Measurements from ENCODE around the gene TPH2.

TPH2 gene

GRCh38 chr12:71900091-71900490 is 38.6 kb upstream of the TPH2 start:
- H2AK5ac ChIP-seq (ENCODE audit: low read length, severe bottlenecking), result no peak overlapping the region
- peaks cover 2% of the 10 kb centered on the region for H3K79me1 ChIP-seq (replicated peaks; ENCODE audit: low read length, poor library complexity, severe bottlenecking)
- no peaks in the 10 kb centered on the region for H3K9me3 ChIP-seq (ENCODE audit: control insufficient read depth, low read length)
- no peak overlapping the region for H2BK5ac ChIP-seq (ENCODE audit: low read depth, low read length, poor library complexity, severe bottlenecking)
- no peak overlapping the region for H3K4me2 ChIP-seq (ENCODE audit: low read length, poor library complexity, severe bottlenecking)
- H2AFZ ChIP-seq (ENCODE audit: low read depth, low read length), result no peak overlapping the region
- H3K18ac ChIP-seq (ENCODE audit: low read depth in 1 of 2, low read length in 2 of 2), result no peak overlapping the region
- H3K4me3 ChIP-seq (ENCODE audit: insufficient read depth in 1 of 2, low read depth in 1 of 2, low read length in 2 of 2), result no peak overlapping the region
- no peaks in the 10 kb centered on the region for H3K27me3 ChIP-seq (ENCODE audit: control insufficient read depth in 1 of 2, insufficient read depth in 1 of 2, low read length in 2 of 2)
- no peak overlapping the region for H2BK120ac ChIP-seq (ENCODE audit: low read depth, low read length)
- no peak overlapping the region for H2BK12ac ChIP-seq (ENCODE audit: low read length in 2 of 2)
- WGBS, result 96% methylated on average over 2 of the region's 2 CpGs
- no peaks in the 10 kb centered on the region for H3K4me1 ChIP-seq (ENCODE audit: control insufficient read depth, insufficient read depth, low read depth, low read length)
- H3K4ac ChIP-seq (ENCODE audit: low read depth in 1 of 2, low read length in 2 of 2), result no peak overlapping the region
- no peak overlapping the region for H3K23ac ChIP-seq (ENCODE audit: low read length in 2 of 2)
- H4K8ac ChIP-seq (ENCODE audit: low read length), result no peak overlapping the region
- H2BK15ac ChIP-seq (ENCODE audit: low read depth, poor library complexity, severe bottlenecking), result no peak overlapping the region
- H4K91ac ChIP-seq (ENCODE audit: low read length), result no peak overlapping the region
- H3K27ac ChIP-seq (ENCODE audit: low read length, poor library complexity, severe bottlenecking), result no peak overlapping the region
- DNase-seq, result peak; percentile 31
- H3K14ac ChIP-seq (ENCODE audit: low read length in 2 of 2), result no peak overlapping the region
- H3K9ac ChIP-seq (ENCODE audit: low read length), result no peak overlapping the region
- H3K36me3 ChIP-seq (ENCODE audit: control insufficient read depth in 1 of 2, insufficient read depth in 2 of 2, low read depth in 1 of 2, low read length in 2 of 2), result peaks cover 7 to 93% of the 10 kb centered on the region in 2 experiments

- Histone ChIP-seq H3K23ac (ENCODE audit: low read length in 2 of 2) (no peak overlapping the region), H3K18ac (ENCODE audit: low read depth in 1 of 2, low read length in 2 of 2) (no peak overlapping the region), H2BK12ac (ENCODE audit: low read length in 2 of 2) (no peak overlapping the region), H3K9ac (ENCODE audit: low read length) (no peak overlapping the region), H4K8ac (ENCODE audit: low read length) (no peak overlapping the region), H4K91ac (ENCODE audit: low read length) (no peak overlapping the region), H3K27me3 (ENCODE audit: control insufficient read depth in 1 of 2, insufficient read depth in 1 of 2, low read length in 2 of 2) (no peaks in the 10 kb centered on the region), H3K9me3 (ENCODE audit: control insufficient read depth, low read length) (peaks cover 4% of the 10 kb centered on the region), H3K4me3 (ENCODE audit: insufficient read depth in 1 of 2, low read depth in 1 of 2, low read length in 2 of 2) (no peak overlapping the region), H2AK5ac (ENCODE audit: low read length, severe bottlenecking) (no peak overlapping the region), H3K79me1 (replicated peaks; ENCODE audit: low read length, poor library complexity, severe bottlenecking) (peaks cover 3% of the 10 kb centered on the region), H3K4ac (ENCODE audit: low read depth in 1 of 2, low read length in 2 of 2) (no peak overlapping the region), H3K36me3 (ENCODE audit: control insufficient read depth in 1 of 2, insufficient read depth in 2 of 2, low read depth in 1 of 2, low read length in 2 of 2) (peaks cover 11 to 96% of the 10 kb centered on the region in 2 experiments), H3K27ac (ENCODE audit: low read length, poor library complexity, severe bottlenecking) (no peak overlapping the region), H3K4me1 (ENCODE audit: control insufficient read depth, insufficient read depth, low read depth, low read length) (no peaks in the 10 kb centered on the region), H3K14ac (ENCODE audit: low read length in 2 of 2) (no peak overlapping the region), H2BK120ac (ENCODE audit: low read depth, low read length) (no peak overlapping the region), H2BK5ac (ENCODE audit: low read depth, low read length, poor library complexity, severe bottlenecking) (no peak overlapping the region), H3K4me2 (ENCODE audit: low read length, poor library complexity, severe bottlenecking) (no peak overlapping the region), H2AFZ (ENCODE audit: low read depth, low read length) (no peak overlapping the region), H2BK15ac (ENCODE audit: low read depth, poor library complexity, severe bottlenecking) (no peak overlapping the region)
- no peak for DNase-seq
- 86% methylated on average over 1 of the region's 1 CpG for WGBS
Observed at GRCh38 chr12:71904629-71905028, 34.0 kb upstream of the TPH2 start.

- H2BK5ac ChIP-seq (ENCODE audit: low read depth, low read length, poor library complexity, severe bottlenecking), result no peak overlapping the region
- no peak overlapping the region for H3K4ac ChIP-seq (ENCODE audit: low read depth in 1 of 2, low read length in 2 of 2)
- H3K79me1 ChIP-seq (replicated peaks; ENCODE audit: low read length, poor library complexity, severe bottlenecking), result no peaks in the 10 kb centered on the region
- H2BK120ac ChIP-seq (ENCODE audit: low read depth, low read length), result no peak overlapping the region
- H2AK5ac ChIP-seq (ENCODE audit: low read length, severe bottlenecking), result no peak overlapping the region
- H3K4me2 ChIP-seq (ENCODE audit: low read length, poor library complexity, severe bottlenecking), result no peak overlapping the region
- no peak overlapping the region for H2BK15ac ChIP-seq (ENCODE audit: low read depth, poor library complexity, severe bottlenecking)
- no peak overlapping the region for H3K27ac ChIP-seq (ENCODE audit: low read length, poor library complexity, severe bottlenecking)
- no peak overlapping the region for H3K4me3 ChIP-seq (ENCODE audit: insufficient read depth in 1 of 2, low read depth in 1 of 2, low read length in 2 of 2)
- no peaks in the 10 kb centered on the region for H3K36me3 ChIP-seq (ENCODE audit: control insufficient read depth in 1 of 2, insufficient read depth in 2 of 2, low read depth in 1 of 2, low read length in 2 of 2)
- no peak overlapping the region for H3K18ac ChIP-seq (ENCODE audit: low read depth in 1 of 2, low read length in 2 of 2)
- no peak overlapping the region for H3K23ac ChIP-seq (ENCODE audit: low read length in 2 of 2)
- no peak overlapping the region for H3K9ac ChIP-seq (ENCODE audit: low read length)
- H3K4me1 ChIP-seq (ENCODE audit: control insufficient read depth, insufficient read depth, low read depth, low read length), result peaks cover 2% of the 10 kb centered on the region
- H4K8ac ChIP-seq (ENCODE audit: low read length), result no peak overlapping the region
- no peak overlapping the region for H3K14ac ChIP-seq (ENCODE audit: low read length in 2 of 2)
- no peaks in the 10 kb centered on the region for H3K9me3 ChIP-seq (ENCODE audit: control insufficient read depth, low read length)
- H4K91ac ChIP-seq (ENCODE audit: low read length), result no peak overlapping the region
- H3K27me3 ChIP-seq (ENCODE audit: control insufficient read depth in 1 of 2, insufficient read depth in 1 of 2, low read length in 2 of 2), result peaks cover 4 to 9% of the 10 kb centered on the region in 2 experiments
- no peak for DNase-seq
- H2BK12ac ChIP-seq (ENCODE audit: low read length in 2 of 2), result no peak overlapping the region
- no peak overlapping the region for H2AFZ ChIP-seq (ENCODE audit: low read depth, low read length)
- WGBS, result 39% methylated on average over 3 of the region's 4 CpGs
Observed at GRCh38 chr12:71935594-71935993, 3.1 kb upstream of the TPH2 start.

- Histone ChIP-seq H2BK5ac (ENCODE audit: low read depth, low read length, poor library complexity, severe bottlenecking) (no peak overlapping the region), H3K27me3 (ENCODE audit: control insufficient read depth in 1 of 2, insufficient read depth in 1 of 2, low read length in 2 of 2) (peaks cover 18 to 21% of the 10 kb centered on the region in 2 experiments), H3K79me1 (replicated peaks; ENCODE audit: low read length, poor library complexity, severe bottlenecking) (no peaks in the 10 kb centered on the region), H2AK5ac (ENCODE audit: low read length, severe bottlenecking) (no peak overlapping the region), H2BK15ac (ENCODE audit: low read depth, poor library complexity, severe bottlenecking) (no peak overlapping the region), H3K23ac (ENCODE audit: low read length in 2 of 2) (no peak overlapping the region), H3K4me2 (ENCODE audit: low read length, poor library complexity, severe bottlenecking) (no peak overlapping the region), H3K9ac (ENCODE audit: low read length) (no peak overlapping the region), H4K91ac (ENCODE audit: low read length) (no peak overlapping the region), H2BK120ac (ENCODE audit: low read depth, low read length) (no peak overlapping the region), H3K27ac (ENCODE audit: low read length, poor library complexity, severe bottlenecking) (no peak overlapping the region), H3K4me1 (ENCODE audit: control insufficient read depth, insufficient read depth, low read depth, low read length) (peaks cover 2% of the 10 kb centered on the region), H3K4me3 (ENCODE audit: insufficient read depth in 1 of 2, low read depth in 1 of 2, low read length in 2 of 2) (no peak overlapping the region), H2BK12ac (ENCODE audit: low read length in 2 of 2) (no peak overlapping the region), H3K9me3 (ENCODE audit: control insufficient read depth, low read length) (no peaks in the 10 kb centered on the region), H2AFZ (ENCODE audit: low read depth, low read length) (no peak overlapping the region), H3K36me3 (ENCODE audit: control insufficient read depth in 1 of 2, insufficient read depth in 2 of 2, low read depth in 1 of 2, low read length in 2 of 2) (no peaks in the 10 kb centered on the region), H4K8ac (ENCODE audit: low read length) (no peak overlapping the region), H3K14ac (ENCODE audit: low read length in 2 of 2) (no peak overlapping the region), H3K4ac (ENCODE audit: low read depth in 1 of 2, low read length in 2 of 2) (no peak overlapping the region), H3K18ac (ENCODE audit: low read depth in 1 of 2, low read length in 2 of 2) (no peak overlapping the region)
- no peak for DNase-seq
Observed at GRCh38 chr12:71940068-71940467, 1.4 kb downstream of the TPH2 start.

Measured in mesenchymal stem cell (in vitro differentiated cells and primary cell).